Stimulated activated naive CD8-positive, alpha-beta T cell treated with anti-CD3 and anti-CD28 coated beads, Interleukin-15, amount 100 ng/mL, for 72 hours (primary cell): ENCODE data around the gene PAX8.

ENCODE experiments used
- ATAC-seq: fragments of 150-1000 bp; cut with Tn5 transposase; 2 replicates; pipeline ENCODE4 v1.10.0; 2021; ENCODE audit warnings: mild to moderate bottlenecking, moderate library complexity
- DNase-seq, 2 donors: peaks; one replicate each; pipeline ENCODE4 v3.0.0; 2021 to 2022
- H3K27ac Mint-ChIP-seq, 2 donors: one replicate each; pipeline ENCODE4 v1.8.0; 2022; ENCODE audit warnings: mild to moderate bottlenecking in 2 of 2, mixed read lengths in 2 of 2, moderate library complexity in 2 of 2
- H3K27me3 Mint-ChIP-seq: one replicate; pipeline ENCODE4 v1.8.0; 2022; ENCODE audit warnings: mixed read lengths
- H3K4me1 Mint-ChIP-seq: one replicate; pipeline ENCODE4 v1.8.0; 2022; ENCODE audit warnings: mild to moderate bottlenecking, mixed read lengths
- H3K4me3 Mint-ChIP-seq, 2 donors: one replicate each; pipeline ENCODE4 v1.8.0; 2022; ENCODE audit warnings: mild to moderate bottlenecking in 2 of 2, mixed read lengths in 2 of 2, moderate library complexity in 1 of 2
- H3K9me3 Mint-ChIP-seq, 2 donors: one replicate each; pipeline ENCODE4 v1.8.0; 2022; ENCODE audit warnings: mixed read lengths in 2 of 2

The PAX8 gene

DNA sequence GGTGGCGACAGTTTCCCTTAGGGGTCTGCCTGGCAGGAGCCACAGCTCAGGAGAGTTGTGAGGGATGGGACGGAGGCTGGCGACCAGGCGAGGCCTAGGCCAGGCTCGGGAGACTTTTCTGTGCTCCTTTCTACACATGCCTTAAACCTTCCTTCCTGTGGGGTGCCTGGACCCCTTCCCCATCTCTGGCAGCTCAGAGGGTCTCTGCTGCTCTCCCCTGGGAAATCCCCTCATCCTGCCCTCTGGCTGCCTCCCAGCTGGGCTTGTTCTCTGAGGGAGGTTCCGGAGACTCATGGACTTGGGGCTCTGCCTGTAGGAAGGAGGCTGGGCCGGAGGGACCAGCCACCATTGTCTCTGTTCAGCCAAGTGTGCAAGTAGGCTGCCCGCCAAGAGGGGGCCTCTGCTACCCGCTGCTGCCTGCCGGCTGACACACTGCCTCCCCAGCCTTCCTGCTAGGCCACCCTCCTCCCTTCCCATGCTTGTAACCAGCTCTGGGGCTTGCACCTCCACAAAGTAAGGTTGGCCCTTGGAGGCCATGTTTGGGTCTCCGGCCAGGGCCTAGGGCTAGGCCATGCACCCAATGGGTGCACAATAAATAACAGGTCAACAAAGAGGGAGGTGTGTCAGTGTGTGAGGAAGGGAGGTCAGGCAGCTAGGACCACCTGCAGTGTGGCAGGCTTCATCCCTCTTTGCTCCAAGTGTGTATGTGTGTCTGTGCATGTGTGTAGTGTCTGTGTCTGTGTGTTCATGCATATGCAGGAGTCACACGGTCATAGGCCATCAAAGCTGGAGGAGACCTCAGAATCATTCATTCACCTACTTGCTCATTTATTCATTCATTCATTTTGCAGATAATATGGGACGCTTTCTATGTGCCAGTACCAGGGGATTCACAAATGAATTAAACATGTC lies 76.2 kb downstream of the PAX8 start:
- H3K4me1 Mint-ChIP-seq = peaks cover 38% of the 10 kb centered on the region
- no peak overlapping the region for H3K4me3 Mint-ChIP-seq
- H3K9me3 Mint-ChIP-seq = no peaks in the 10 kb centered on the region
- DNase-seq (no peak), ATAC-seq (no peak)
- no peaks in the 10 kb centered on the region for H3K27me3 Mint-ChIP-seq
- H3K27ac Mint-ChIP-seq = no peak overlapping the region

DNA sequence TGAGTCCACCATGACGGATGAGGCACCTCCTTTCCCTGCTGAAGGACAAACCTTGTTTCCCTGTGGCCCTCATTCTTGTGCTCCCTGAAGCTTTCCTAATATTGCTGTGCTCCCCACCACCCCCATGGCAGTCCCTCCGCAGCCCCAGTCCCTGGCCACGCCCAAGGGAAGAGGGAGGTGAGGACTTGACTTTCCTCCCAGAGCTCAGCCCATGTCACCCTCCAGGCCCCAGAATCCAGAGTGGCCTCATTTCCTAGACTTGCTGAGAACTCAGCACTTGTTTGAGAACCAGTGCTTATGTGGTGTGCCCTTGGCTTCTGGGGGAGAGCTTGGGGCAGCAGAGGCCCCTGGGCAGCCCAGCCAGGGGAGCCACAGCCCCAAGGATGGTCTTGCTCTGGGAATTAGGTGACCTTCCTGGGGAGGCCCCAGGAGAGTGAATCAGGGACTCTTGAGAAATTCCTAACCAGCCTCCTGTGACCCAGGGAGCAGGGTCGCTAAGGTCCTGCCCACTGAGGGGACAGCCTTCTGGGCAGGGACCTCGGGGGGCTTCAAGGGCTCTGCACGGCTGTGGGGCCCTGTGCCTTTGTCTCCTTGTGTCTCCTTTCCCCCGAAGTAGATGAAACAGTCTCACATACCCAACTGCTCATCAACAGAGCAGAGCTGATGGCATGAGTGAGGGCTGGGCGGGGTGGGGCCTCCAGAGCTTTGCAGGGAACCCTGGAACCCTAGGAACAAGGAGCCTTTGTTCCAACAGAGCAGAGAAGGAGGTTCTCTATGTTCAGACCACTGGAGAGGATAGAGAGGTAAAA lies 77.0 kb downstream of the PAX8 start:
- H3K4me1 Mint-ChIP-seq = peaks cover 38% of the 10 kb centered on the region
- no peaks in the 10 kb centered on the region for H3K27me3 Mint-ChIP-seq
- no peaks in the 10 kb centered on the region for H3K9me3 Mint-ChIP-seq
- no peak overlapping the region for H3K4me3 Mint-ChIP-seq
- DNase-seq (no peak), ATAC-seq (no peak)
- peak overlapping the region in 1 of 2 donors; percentile 23 for H3K27ac Mint-ChIP-seq

DNA sequence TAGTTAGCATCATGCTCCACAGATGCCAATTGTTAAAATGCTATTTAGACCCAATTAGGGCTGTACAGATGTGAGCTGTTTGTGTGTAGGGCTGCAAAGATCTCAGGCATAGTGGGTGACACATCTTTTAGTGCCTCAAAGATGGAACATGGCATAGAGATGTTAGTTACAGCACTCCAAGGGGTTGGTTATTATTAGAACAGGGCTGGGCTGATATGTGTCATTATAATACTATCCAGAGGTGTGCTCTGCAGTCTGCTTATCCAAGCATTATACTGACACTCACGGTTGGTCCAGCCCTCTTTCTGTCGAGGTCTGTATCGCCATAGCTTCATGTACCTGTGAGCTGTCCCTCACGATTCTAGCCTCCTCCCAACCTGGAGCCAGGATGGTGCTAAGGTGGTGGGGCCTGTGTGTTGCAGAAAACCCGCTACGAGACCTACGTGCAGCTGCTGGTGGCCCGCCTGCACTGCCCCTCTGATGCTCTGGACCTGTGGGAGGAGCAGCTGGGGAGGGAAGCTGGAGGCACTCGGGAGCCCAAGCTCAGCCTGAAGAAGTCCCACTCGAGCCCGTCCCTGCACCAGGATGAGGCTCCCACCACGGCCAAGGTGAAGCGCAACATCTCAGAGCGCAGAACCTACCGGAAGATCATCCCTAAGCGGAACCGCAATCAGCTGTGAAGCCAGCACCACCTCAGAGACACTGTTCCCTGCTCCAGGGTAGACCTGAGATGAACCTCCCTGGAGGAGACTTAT lies 77.8 kb downstream of the PAX8 start:
- H3K9me3 Mint-ChIP-seq = no peaks in the 10 kb centered on the region
- H3K4me1 Mint-ChIP-seq = peaks cover 43% of the 10 kb centered on the region
- H3K4me3 Mint-ChIP-seq = no peak overlapping the region
- DNase-seq = no peak
- no peaks in the 10 kb centered on the region for H3K27me3 Mint-ChIP-seq
- no peak for ATAC-seq
- H3K27ac Mint-ChIP-seq = no peak overlapping the region

DNA sequence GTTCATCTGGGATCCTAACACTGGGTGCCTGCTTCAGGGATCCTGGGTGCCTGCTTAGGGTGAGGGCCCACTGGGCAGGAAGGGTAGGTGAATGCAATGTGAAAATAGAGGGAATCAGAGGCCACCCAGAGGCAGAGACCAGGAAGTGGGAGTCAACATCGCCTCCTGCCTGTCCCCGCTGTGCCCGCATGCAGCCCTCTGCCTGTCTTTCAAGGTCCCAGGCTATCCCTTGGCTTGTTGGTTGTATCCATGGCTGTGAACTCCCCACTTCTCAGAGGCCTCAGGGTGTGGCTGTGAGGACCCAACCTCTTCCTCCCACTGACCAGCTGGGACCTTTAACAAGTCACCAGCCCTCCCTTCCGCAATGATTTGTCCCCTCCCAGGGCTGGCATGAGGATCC lies 78.5 kb downstream of the PAX8 start:
- no peak for DNase-seq
- Mint-ChIP-seq H3K4me3 (no peak overlapping the region), H3K4me1 (peaks cover 43% of the 10 kb centered on the region), H3K27ac (peak overlapping the region; percentile 32 to 37), H3K9me3 (no peaks in the 10 kb centered on the region), H3K27me3 (no peaks in the 10 kb centered on the region)
- ATAC-seq = no peak

DNA sequence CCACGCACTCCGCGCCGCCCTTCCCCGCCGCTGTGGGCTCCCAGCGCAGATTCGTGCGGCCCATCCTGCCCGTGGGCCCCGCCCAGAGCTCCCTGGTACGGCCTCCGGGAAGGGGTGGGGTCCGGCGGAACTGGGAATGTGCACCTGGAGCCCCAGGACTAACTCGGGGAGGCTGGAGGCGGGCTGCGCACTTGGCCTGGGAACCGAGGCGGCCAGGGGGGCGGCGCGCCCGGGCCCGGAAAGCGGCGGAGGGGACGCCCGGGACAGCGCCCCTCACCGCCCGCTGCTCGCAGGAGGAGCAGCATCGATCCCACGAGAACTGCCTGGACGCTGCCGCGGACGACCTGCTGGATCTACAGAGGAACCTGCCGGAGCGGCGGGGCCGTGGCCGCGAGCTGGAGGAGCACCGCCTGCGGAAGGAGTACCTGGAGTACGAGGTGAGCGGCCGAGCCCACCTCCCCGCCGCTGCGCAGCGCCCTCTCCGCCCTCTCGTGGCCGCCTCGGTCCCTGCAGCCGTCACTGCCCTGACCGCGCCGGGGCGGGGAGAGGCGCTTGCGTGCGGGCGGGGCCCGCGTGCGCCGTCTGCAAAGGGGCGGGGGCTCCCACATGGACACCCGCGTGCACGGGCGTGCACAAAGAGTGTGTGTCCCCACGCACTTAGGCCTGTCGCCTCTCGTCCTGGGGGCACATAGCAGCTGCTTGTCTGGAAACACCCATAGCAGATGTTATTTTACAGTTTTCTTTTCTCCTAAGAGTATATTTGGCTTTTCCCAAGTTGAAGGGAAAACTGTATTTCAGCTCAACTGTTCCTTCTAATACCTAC lies 79.7 kb downstream of the PAX8 start:
- Mint-ChIP-seq H3K9me3 (no peaks in the 10 kb centered on the region), H3K4me1 (peaks cover 37% of the 10 kb centered on the region), H3K27ac (no peak overlapping the region), H3K4me3 (no peak overlapping the region), H3K27me3 (no peaks in the 10 kb centered on the region)
- DNase-seq (peak; percentile 72 to 83), ATAC-seq (peak; percentile 83)

DNA sequence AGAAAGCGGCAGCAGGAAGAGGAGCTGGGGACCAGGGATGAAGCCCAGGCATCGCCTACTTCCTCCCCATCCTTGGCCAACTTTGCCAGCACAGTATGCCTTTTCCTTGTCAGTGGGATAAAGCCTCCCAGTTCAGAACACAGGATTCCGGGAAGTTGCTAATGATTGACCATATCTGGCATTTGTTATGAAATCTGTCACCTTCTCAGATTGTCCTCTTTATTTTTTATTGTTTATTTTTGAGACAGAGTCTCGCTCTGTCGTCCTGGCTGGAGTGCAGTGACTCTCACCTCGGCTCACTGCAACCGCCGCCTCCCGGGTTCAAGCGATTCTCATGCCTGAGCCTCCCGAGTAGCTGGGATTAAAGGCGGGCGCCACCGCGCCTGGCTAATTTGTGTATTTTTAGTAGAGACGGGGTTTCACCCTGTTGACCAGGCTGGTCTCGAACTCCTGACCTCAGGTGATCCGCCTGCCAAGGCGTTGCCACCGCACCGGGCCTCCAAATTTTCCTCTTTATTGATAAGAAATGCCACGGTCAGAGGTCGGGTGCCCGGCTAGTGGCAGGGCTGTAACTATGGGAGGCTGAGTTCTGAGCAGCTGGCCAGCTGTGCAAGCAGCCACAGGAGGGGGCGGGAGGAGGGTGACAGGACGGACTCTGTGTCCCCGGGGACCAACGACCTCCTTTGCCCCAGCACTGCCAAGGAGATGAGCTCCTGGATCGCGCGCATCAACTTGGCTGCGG lies 80.5 kb downstream of the PAX8 start:
- H3K4me3 Mint-ChIP-seq = no peak overlapping the region
- ATAC-seq (no peak), DNase-seq (no peak)
- H3K9me3 Mint-ChIP-seq = no peaks in the 10 kb centered on the region
- H3K4me1 Mint-ChIP-seq = peaks cover 35% of the 10 kb centered on the region
- H3K27me3 Mint-ChIP-seq = no peaks in the 10 kb centered on the region
- H3K27ac Mint-ChIP-seq = no peak overlapping the region

DNA sequence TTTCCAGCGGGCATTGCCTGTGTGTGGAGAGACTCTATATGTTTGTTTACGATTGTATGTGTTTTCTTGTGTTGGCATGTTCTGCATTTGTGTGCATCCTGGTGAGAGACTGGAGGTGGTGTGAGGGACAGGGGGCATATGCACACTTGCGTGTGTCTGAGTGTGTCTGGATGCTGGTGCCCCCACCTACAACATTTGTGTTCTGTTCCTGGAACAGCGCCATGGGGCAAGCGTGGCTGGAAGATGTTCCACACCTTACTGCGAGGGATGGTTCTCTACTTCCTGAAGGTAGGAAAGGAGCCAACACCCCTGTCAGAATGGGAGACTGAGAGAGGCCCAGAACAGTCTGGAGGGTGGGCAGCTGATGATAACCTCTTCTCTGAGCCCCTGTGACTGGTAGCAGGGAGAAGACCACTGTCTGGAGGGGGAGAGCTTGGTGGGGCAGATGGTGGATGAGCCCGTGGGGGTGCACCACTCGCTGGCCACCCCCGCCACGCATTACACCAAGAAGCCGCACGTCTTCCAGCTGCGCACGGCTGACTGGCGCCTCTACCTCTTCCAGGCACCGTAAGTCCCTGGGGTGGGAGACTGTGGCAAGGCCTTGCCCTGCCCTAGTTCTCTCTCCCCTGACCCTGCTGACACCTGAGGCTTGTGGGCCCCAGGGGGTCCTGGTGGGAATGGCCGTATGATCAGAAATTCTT lies 81.2 kb downstream of the PAX8 start:
- Mint-ChIP-seq H3K9me3 (no peaks in the 10 kb centered on the region), H3K4me3 (no peak overlapping the region), H3K27ac (peak overlapping the region in 1 of 2 donors; percentile 3), H3K27me3 (no peaks in the 10 kb centered on the region), H3K4me1 (peaks cover 32% of the 10 kb centered on the region)
- ATAC-seq (no peak), DNase-seq (no peak)

DNA sequence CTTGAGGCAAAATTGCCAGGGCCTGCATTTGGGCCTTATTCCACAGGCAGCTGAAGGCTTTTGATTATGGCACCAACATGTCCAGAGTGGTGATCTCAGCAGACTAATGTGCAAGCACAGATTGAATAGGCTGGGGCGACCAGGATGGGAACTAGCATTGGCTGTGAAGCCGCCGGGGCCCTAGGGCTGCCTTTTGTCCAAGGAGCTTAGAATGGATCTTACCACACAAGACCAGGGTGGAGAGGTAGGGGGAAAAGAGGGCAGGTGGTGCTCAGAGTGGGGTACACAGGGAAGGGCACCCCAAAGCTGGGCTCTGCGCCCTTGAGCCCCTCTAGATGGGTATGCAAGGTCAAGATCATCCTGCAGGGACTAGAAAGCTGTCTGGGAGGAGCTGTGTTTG lies 81.9 kb downstream of the PAX8 start:
- peak; percentile 2 for ATAC-seq
- H3K4me3 Mint-ChIP-seq = no peak overlapping the region
- peaks cover 27% of the 10 kb centered on the region for H3K4me1 Mint-ChIP-seq
- H3K9me3 Mint-ChIP-seq = no peaks in the 10 kb centered on the region
- no peak for DNase-seq
- no peaks in the 10 kb centered on the region for H3K27me3 Mint-ChIP-seq
- peak overlapping the region; percentile 24 to 88 for H3K27ac Mint-ChIP-seq

DNA sequence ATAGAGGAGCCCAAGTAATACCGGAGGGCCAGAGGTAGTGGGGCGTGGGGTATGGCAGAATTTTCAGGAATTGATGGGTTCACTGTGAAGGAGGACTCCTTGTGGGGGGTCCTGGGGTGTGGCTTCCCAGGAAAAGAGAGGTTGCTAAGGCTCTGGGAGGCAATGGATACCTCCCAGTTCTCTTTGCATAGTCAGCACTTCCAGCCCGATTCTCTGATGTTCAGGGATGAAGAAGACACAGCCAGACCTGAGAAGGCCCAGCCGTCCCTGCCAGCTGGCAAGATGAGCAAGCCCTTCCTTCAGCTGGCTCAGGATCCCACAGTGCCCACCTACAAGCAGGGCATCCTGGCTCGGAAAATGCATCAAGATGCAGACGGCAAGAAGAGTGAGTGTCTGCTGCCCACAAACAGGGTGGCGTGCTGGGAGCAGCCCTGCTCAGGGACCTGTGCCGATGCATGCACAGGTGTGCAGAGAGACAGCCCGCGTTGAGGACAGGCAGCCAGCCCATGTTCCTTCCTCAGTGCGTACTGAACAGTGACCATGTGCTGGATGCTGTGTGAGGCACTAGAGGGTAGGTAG lies 82.7 kb downstream of the PAX8 start:
- ATAC-seq (peak; percentile 8), DNase-seq (no peak)
- no peaks in the 10 kb centered on the region for H3K9me3 Mint-ChIP-seq
- H3K4me1 Mint-ChIP-seq = peaks cover 21% of the 10 kb centered on the region
- peak overlapping the region; percentile 48 to 88 for H3K27ac Mint-ChIP-seq
- H3K27me3 Mint-ChIP-seq = no peaks in the 10 kb centered on the region
- H3K4me3 Mint-ChIP-seq = no peak overlapping the region

DNA sequence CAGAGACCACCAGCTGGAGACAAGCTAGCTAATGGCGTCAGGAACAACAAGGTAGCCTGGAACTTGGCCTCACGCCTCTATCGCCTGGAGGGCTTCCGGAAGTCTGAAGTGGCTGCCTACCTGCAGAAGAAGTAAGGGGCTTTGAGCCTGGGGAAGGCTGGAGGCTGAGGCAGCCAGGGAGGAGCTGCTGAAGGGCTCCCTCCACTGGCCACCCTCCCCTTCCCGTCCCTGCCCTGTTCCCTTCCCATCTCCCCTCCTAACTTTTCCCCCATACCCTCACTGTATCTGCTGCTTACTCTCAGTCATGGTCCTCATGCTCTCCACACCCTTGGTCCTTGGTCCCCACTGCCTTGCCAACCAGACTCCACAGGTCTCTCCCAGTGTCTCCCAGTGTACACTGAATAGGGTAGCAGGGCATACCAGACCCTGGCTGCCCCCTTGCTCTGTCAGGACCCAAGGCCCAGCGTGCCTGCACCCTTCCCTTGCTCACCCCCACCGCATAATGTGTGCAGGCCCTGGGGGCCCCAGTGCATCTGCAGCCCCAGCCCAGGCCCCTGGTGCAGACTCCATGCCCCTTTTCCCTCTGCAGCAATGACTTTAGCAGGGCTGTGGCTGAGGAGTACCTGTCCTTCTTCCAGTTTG lies 86.1 kb downstream of the PAX8 start:
- Mint-ChIP-seq H3K27me3 (no peaks in the 10 kb centered on the region), H3K9me3 (no peaks in the 10 kb centered on the region), H3K4me1 (peaks cover 31% of the 10 kb centered on the region)

DNA sequence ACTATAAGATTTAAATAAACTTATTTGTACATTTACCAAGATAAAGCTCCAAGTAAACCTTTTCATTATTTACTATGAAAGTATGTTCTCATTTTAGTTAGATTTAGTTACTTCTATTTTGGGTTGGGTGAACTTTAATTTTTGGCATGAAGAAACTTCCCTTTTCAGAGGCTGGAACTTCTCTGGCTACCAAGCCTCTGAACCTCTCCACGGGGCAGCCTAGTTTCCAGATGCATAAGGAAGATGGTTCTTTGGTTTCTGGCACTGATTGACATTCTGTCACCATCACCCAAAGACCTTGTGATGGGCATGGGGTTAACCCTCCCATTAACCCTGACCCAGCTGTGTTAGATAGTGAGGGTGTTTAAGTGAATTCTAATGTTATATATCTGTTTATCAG lies 87.8 kb downstream of the PAX8 start:
- peaks cover 43% of the 10 kb centered on the region for H3K4me1 Mint-ChIP-seq
- H3K27me3 Mint-ChIP-seq = no peaks in the 10 kb centered on the region
- H3K27ac Mint-ChIP-seq = peak overlapping the region in 1 of 2 donors; percentile 27
- no peak for ATAC-seq
- no peak overlapping the region for H3K4me3 Mint-ChIP-seq
- H3K9me3 Mint-ChIP-seq = no peaks in the 10 kb centered on the region
- no peak for DNase-seq

More for the DNA sequence above, 86.1 kb downstream of the PAX8 start:
- Mint-ChIP-seq H3K27ac (peak overlapping the region in 1 of 2 donors; percentile 68), H3K4me3 (no peak overlapping the region)
- ATAC-seq = no peak
- no peak for DNase-seq

DNA sequence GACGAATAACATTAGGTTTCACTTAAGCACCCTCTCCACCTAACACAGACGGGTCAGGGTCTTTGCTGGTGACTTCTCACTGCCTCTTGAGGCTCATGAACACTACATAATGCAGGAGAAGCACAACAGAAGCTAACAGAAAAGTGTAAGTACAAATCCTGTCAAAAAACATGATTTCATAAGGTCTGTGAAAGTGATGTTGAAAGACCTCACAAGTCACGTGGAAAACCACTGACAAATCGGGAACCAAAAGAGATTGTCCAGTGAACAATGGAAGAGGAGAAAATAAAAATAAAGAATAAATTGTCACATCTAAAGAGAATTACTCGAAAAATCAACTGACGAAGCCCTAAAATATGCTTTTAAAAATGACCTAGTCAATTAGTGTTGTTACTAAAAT lies 91.0 kb downstream of the PAX8 start:
- Mint-ChIP-seq H3K4me1 (peaks cover 63% of the 10 kb centered on the region), H3K4me3 (no peak overlapping the region), H3K27ac (peak overlapping the region; percentile 35 to 82), H3K27me3 (no peaks in the 10 kb centered on the region), H3K9me3 (no peaks in the 10 kb centered on the region)
- DNase-seq (no peak), ATAC-seq (no peak)

DNA sequence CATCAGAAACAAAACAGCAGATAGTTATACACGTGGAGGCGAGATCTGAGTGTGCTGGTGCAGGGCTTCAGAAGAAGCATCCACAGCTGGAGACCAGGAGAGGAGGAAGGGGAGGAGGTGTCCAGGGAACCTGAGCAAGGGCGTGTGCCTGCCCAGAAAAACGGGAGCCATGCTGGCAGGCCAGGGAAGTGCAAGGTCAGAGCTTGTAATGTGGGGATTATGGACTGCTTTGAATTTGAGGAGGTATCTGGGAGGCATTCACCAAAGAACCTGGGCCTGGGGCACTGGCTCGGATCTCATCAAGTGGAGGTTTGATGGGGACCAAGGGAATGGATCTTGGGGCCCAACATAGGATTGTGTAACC lies 92.3 kb downstream of the PAX8 start:
- no peak overlapping the region for H3K4me3 Mint-ChIP-seq
- H3K27ac Mint-ChIP-seq = peak overlapping the region; percentile 13 to 82
- H3K9me3 Mint-ChIP-seq = no peaks in the 10 kb centered on the region
- DNase-seq = no peak
- H3K27me3 Mint-ChIP-seq = no peaks in the 10 kb centered on the region
- ATAC-seq = no peak
- peaks cover 77% of the 10 kb centered on the region for H3K4me1 Mint-ChIP-seq
